HL-60 (cell line): Measurements from ENCODE around the gene SYT11.

Experiments
- DNase-seq, 2 experiments: peaks; one replicate each; pipeline ENCODE4 v3.0.0-alpha.2; 2010 to 2020; ENCODE audit warnings: low read depth in 1 of 2, low spot score in 1 of 2
- H3K27ac ChIP-seq: fragments of 250-450 bp; sonication (Bioruptor Pico); replicated peaks from 2 replicates; pipeline ENCODE4 v1.5.1; 2020; ENCODE audit warnings: mild to moderate bottlenecking, moderate library complexity
- H3K27me3 ChIP-seq: fragments of 250-450 bp; sonication (Bioruptor Pico); 2 replicates; pipeline ENCODE4 v1.5.1; 2021; ENCODE audit warnings: mild to moderate bottlenecking, moderate library complexity; ENCODE audit not compliant: insufficient read depth, poor library complexity, severe bottlenecking
- H3K4me3 ChIP-seq: replicated peaks from 2 replicates; pipeline ENCODE4 v1.5.1; 2011; ENCODE audit warnings: mild to moderate bottlenecking, control low read depth, low read length; ENCODE audit not compliant: insufficient read depth
- GABPA ChIP-seq: IDR thresholded peaks from 2 replicates; pipeline ENCODE4 v1.6.1; 2012; ENCODE audit warnings: low read depth
- POLR2AphosphoS5 ChIP-seq: IDR thresholded peaks from 2 replicates; pipeline ENCODE4 v1.6.1; 2012; ENCODE audit warnings: low read depth
- SPI1 ChIP-seq: IDR thresholded peaks from 2 replicates; pipeline ENCODE4 v1.6.1; 2012; ENCODE audit warnings: low read depth, mild to moderate bottlenecking, borderline replicate concordance
- TF ChIP-seq, protein P1 (sequence below): IDR thresholded peaks from one replicate; pipeline ENCODE4 v1.5.1; 2011; ENCODE audit warnings: low read length, control low read depth, inconsistent platforms; ENCODE audit not compliant: insufficient read depth
- TF ChIP-seq, protein P2 (sequence below): IDR thresholded peaks from 2 replicates; pipeline ENCODE4 v1.6.1; 2012; ENCODE audit warnings: low read depth; ENCODE audit not compliant: insufficient replicate concordance

The SYT11 gene

DNA sequence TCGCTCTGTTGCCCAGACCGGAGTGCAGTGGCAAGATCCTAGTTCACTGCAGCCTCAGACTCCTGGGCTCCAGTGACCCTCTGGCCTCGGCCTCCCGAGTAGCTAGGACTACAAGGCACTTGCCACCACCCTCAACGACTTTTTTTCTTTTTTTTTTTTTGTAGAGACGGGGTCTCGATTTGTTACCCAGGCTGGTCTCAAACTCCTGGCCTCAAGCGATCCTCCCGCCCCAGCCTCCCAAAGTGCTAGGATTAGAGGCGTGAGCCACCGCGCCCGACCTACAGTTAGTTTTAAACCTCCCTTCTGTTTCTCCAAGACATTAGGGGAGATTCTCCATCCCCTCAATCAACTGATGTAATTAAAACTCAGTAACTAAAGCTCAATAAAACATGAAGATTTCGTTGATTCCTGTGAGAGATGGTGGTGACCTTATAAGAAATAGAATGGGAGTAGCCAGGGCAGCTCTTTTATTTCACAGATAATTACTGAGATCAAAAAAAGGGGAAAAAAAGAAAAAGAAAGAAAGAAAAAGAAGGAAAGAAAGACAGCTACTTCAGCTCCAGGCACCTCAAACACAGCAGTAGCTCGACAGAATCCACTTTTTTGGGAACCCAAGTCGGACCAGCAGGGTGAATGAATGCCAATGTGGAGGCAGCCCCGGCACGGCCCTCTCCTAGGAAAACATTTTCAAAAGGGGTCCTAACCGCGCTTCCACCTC, 3.0 kb upstream of the SYT11 start:
- no peak for TF ChIP-seq SPI1
- no peak for TF ChIP-seq GABPA
- no peak for DNase-seq
- H3K27ac ChIP-seq: peak overlapping the region; percentile 73

DNA sequence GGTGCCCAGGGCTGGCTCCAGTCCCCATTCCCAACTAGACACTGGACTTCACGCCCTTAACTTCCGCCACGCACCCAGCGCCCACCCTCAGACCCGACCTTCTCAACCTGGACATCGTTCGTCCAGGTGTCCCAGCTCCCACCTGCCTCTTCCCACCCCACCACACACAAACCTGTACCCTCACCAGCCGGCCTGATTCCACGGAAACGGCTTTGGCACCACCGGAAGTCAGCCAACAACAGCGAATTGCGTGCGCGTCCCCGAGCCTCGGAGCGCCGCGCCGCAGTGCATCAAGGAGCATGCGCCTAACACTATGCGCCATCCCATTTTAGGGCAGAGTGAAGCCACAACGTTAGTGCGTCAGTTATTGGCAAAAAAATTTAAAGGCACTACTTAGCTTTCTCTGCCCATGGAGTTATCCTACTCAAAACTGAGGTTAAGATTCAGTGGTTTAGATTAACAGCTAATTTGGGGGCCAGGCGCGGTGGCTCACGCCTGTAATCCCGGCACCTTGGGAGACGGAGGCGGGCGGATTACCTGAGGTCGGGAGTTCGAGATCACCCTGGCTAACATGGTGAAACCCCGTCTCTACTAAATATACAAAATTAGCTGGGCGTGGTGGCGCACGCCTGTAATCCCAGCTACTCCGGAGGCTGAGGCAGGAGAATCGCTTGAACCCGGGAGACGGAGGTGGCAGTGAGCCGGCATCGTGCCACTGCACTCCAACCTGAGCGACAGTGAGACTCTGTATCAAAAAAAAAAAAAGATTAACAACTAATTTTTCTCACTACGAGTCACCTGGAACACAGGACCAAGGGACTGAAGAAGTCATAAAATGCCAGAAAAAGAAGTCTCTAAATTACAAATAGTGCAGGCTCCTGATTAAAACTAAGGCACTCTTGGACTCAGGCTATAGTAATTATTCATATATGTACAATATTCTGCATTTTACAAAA, 2.1 kb upstream of the SYT11 start, which contains the start of gene GON4L:
Gene GON4L, minus strand, starts transcription at position 240 of the 956 bp plus-strand sequence. CDS start 3,434 bp downstream, outside the sequence.
- DNase-seq: peak; percentile 75 to 92
- Histone ChIP-seq H3K27me3 (no peaks in the 10 kb centered on the region), H3K27ac (peak within 1 kb of the TSS; percentile 73), H3K4me3 (peak within 1 kb of the TSS; percentile 92)
- TF ChIP-seq GABPA: peak; percentile 67
- TF ChIP-seq, protein P1, sequence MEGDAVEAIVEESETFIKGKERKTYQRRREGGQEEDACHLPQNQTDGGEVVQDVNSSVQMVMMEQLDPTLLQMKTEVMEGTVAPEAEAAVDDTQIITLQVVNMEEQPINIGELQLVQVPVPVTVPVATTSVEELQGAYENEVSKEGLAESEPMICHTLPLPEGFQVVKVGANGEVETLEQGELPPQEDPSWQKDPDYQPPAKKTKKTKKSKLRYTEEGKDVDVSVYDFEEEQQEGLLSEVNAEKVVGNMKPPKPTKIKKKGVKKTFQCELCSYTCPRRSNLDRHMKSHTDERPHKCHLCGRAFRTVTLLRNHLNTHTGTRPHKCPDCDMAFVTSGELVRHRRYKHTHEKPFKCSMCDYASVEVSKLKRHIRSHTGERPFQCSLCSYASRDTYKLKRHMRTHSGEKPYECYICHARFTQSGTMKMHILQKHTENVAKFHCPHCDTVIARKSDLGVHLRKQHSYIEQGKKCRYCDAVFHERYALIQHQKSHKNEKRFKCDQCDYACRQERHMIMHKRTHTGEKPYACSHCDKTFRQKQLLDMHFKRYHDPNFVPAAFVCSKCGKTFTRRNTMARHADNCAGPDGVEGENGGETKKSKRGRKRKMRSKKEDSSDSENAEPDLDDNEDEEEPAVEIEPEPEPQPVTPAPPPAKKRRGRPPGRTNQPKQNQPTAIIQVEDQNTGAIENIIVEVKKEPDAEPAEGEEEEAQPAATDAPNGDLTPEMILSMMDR: no peak
- peak; percentile 84 for TF ChIP-seq POLR2AphosphoS5
- TF ChIP-seq, protein P2, sequence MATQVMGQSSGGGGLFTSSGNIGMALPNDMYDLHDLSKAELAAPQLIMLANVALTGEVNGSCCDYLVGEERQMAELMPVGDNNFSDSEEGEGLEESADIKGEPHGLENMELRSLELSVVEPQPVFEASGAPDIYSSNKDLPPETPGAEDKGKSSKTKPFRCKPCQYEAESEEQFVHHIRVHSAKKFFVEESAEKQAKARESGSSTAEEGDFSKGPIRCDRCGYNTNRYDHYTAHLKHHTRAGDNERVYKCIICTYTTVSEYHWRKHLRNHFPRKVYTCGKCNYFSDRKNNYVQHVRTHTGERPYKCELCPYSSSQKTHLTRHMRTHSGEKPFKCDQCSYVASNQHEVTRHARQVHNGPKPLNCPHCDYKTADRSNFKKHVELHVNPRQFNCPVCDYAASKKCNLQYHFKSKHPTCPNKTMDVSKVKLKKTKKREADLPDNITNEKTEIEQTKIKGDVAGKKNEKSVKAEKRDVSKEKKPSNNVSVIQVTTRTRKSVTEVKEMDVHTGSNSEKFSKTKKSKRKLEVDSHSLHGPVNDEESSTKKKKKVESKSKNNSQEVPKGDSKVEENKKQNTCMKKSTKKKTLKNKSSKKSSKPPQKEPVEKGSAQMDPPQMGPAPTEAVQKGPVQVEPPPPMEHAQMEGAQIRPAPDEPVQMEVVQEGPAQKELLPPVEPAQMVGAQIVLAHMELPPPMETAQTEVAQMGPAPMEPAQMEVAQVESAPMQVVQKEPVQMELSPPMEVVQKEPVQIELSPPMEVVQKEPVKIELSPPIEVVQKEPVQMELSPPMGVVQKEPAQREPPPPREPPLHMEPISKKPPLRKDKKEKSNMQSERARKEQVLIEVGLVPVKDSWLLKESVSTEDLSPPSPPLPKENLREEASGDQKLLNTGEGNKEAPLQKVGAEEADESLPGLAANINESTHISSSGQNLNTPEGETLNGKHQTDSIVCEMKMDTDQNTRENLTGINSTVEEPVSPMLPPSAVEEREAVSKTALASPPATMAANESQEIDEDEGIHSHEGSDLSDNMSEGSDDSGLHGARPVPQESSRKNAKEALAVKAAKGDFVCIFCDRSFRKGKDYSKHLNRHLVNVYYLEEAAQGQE: peak; percentile 17
- TF ChIP-seq SPI1: no peak

More for the DNA sequence above, 3.0 kb upstream of the SYT11 start:
- no peaks in the 10 kb centered on the region for H3K27me3 ChIP-seq
- H3K4me3 ChIP-seq: peak overlapping the region; percentile 92

DNA sequence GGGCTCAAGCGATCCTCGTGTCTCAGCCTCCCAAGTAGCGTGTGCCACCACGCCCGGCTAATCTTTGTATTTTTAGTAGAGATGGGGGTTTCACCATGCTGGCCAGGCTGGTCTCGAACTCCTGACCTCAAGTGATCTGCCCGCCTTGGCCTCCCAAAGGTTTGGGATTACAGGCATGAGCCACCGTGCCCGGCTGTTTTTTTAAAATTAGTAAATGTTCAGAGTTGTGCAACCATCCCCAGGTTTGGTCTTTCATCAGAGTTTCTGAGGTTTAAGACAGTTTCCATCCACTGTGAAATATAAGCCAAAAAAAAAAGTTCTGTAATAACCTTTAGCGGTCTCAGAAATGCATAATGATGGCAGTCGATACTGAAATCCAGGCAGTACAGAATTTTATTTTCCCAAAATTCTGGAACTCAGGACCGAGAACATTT, 550 bp upstream of the SYT11 start:
- Histone ChIP-seq H3K4me3 (peak overlapping the region; percentile 45), H3K27me3 (no peaks in the 10 kb centered on the region), H3K27ac (peak overlapping the region; percentile 73)
- DNase-seq: peak; percentile 82
- TF ChIP-seq GABPA (no peak), POLR2AphosphoS5 (no peak), SPI1 (no peak)
- TF ChIP-seq, protein P2: no peak
- TF ChIP-seq, protein P1: no peak
